Kidney epithelial cell (primary cell): ENCODE data around the gene LAMA5. TPM values are rescaled to one million over a fixed set of nuclear protein-coding genes. Genes with fewer than 3 reads are reported as not detected.

Experiments
- DNase-seq: peaks from one replicate; pipeline ENCODE4 v3.0.0-alpha.2; 2010; ENCODE audit warnings: low read depth
- H3K27me3 ChIP-seq: 2 replicates; pipeline ENCODE4 v1.6.0; 2011; ENCODE audit warnings: low read length; ENCODE audit not compliant: control insufficient read depth, insufficient read depth
- H3K36me3 ChIP-seq: 2 replicates; pipeline ENCODE4 v1.5.1; 2011; ENCODE audit warnings: low read length; ENCODE audit not compliant: control insufficient read depth, insufficient read depth
- H3K4me3 ChIP-seq: 2 replicates; pipeline ENCODE4 v1.5.1; 2011; ENCODE audit warnings: low read depth, mild to moderate bottlenecking, control low read depth, low read length
- CTCF ChIP-seq: IDR thresholded peaks from 2 replicates; pipeline ENCODE4 v1.5.1; 2011; ENCODE audit warnings: mild to moderate bottlenecking, moderate library complexity, low read length, control low read depth, inconsistent platforms; ENCODE audit not compliant: insufficient read depth, poor library complexity, severe bottlenecking
- total RNA-seq: library from RNA; depleted of rRNA; stranded (reverse); fragments of >200 nt; gene quantifications from 2 replicates; pipeline ENCODE4 v1.2.3, GENCODE V29; 2015

The LAMA5 gene
- total RNA-seq, 1 donor from 2014 or later: 359 TPM

DNA sequence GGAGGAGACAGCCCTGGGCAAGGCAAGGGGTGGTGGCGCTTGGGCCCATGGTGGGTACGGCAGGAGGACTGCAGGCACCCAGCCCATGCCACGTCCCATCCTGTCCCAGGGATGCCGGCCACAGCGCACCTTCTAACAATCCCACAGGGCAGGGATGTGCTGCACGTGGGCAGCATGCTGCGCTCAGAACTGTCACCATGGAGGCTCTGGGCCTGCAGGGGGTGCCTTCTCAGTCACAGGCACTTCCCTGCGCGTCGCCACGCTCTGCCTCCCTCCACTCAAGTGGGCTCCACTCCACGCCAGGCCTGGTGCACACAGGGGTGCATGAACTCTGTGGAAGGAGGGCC lies 37.6 kb upstream of the LAMA5 start:
- TF ChIP-seq CTCF: no peak
- H3K4me3 ChIP-seq: no peak overlapping the region
- no peak for DNase-seq
- no peaks in the 10 kb centered on the region for H3K36me3 ChIP-seq
- H3K27me3 ChIP-seq: peaks cover 2% of the 10 kb centered on the region

- Histone ChIP-seq H3K27me3 (peaks cover 2% of the 10 kb centered on the region), H3K4me3 (no peak overlapping the region), H3K36me3 (no peaks in the 10 kb centered on the region)
- TF ChIP-seq CTCF: no peak
- DNase-seq: no peak
Measured at GRCh38 chr20:62404112-62404665, 37.1 kb upstream of the LAMA5 start.

- Histone ChIP-seq H3K4me3 (no peak overlapping the region), H3K27me3 (peaks cover 2% of the 10 kb centered on the region), H3K36me3 (no peaks in the 10 kb centered on the region)
- DNase-seq: no peak
- no peak for TF ChIP-seq CTCF
Measured at GRCh38 chr20:62403331-62403730, 36.2 kb upstream of the LAMA5 start.

- no peak for TF ChIP-seq CTCF
- Histone ChIP-seq H3K36me3 (no peaks in the 10 kb centered on the region), H3K27me3 (no peaks in the 10 kb centered on the region), H3K4me3 (no peak overlapping the region)
- DNase-seq: no peak
Measured at GRCh38 chr20:62402456-62403150, 35.5 kb upstream of the LAMA5 start.

DNA sequence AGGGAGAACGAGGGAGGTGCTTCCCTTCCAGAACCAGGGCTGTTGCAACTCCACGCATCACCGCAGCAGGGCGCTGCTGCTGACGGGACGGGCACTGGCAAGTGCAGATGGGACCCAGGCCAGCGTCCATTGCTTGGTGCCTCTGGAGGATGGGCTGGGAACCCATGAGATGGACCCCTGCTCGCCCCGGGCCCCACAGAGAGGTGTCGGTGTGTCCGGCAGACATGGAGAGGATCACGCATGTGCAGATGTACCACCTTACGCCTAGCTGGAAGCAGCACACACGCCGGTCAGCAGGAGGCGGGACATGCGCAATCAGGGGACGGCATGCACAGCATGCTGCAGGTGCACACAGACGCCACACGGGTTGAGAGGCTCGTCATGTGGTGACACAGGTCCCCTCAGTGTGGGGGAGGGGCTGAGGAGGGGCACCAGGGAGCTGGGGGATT lies 34.2 kb upstream of the LAMA5 start:
- H3K36me3 ChIP-seq: no peaks in the 10 kb centered on the region
- H3K4me3 ChIP-seq: no peak overlapping the region
- H3K27me3 ChIP-seq: no peaks in the 10 kb centered on the region
- peak; percentile 7 for TF ChIP-seq CTCF
- no peak for DNase-seq

- Histone ChIP-seq H3K27me3 (no peaks in the 10 kb centered on the region), H3K36me3 (no peaks in the 10 kb centered on the region), H3K4me3 (no peak overlapping the region)
- TF ChIP-seq CTCF: no peak
- DNase-seq: no peak
Measured at GRCh38 chr20:62400541-62400940, 33.4 kb upstream of the LAMA5 start.
